CD8-positive, alpha-beta memory T cell (primary cell): ENCODE measurements around the gene PTPRJ. TPM values are rescaled to one million over a fixed set of nuclear protein-coding genes. Genes with fewer than 3 reads are reported as not detected.
A peak's percentile ranks its signal among the peaks of the same experiment; 100 is the strongest.

ENCODE experiments used
- CTCF ChIA-PET: fragments of 350-600 bp; sonication (Branson Sonifier 250); formaldehyde crosslinking; loops from one replicate; lab custom pipeline; 2021; ENCODE audit warnings: antibody characterized with exemption; lab: Charles Lee
- POLR2A ChIA-PET: fragments of 350-600 bp; sonication (Branson Sonifier 250); formaldehyde crosslinking; loops from one replicate; lab custom pipeline; 2021; ENCODE audit warnings: antibody characterized with exemption; lab: Charles Lee
- DNase-seq, 5 donors: peaks; one replicate each; pipeline versions ENCODE4 v3.0.0 to v3.0.0-alpha.2; 2020 to 2022; ENCODE audit warnings: mixed read lengths in 1 of 5
- H3K27ac ChIP-seq: one replicate; pipeline ENCODE4 v1.7.0; 2013; ENCODE audit warnings: low read depth, mild to moderate bottlenecking, low read length, moderate library complexity
- H3K27me3 ChIP-seq: 2 replicates; pipeline ENCODE4 v1.7.0; 2013; ENCODE audit warnings: low read length, mild to moderate bottlenecking; ENCODE audit not compliant: insufficient read depth, poor library complexity, severe bottlenecking
- H3K36me3 ChIP-seq: 2 replicates; pipeline ENCODE4 v1.7.0; 2013; ENCODE audit warnings: mild to moderate bottlenecking, low read length, moderate library complexity; ENCODE audit not compliant: insufficient read depth
- H3K4me1 ChIP-seq: 2 replicates; pipeline ENCODE4 v1.7.0; 2013; ENCODE audit warnings: mild to moderate bottlenecking, low read length, moderate library complexity; ENCODE audit not compliant: insufficient read depth
- H3K4me3 ChIP-seq: 2 replicates; pipeline ENCODE4 v1.7.0; 2013; ENCODE audit warnings: mild to moderate bottlenecking, low read length
- H3K9me3 ChIP-seq: 2 replicates; pipeline ENCODE4 v1.7.0; 2013; ENCODE audit warnings: mild to moderate bottlenecking, low read length
- H3K27ac Mint-ChIP-seq, 8 donors: one replicate each; pipeline ENCODE4 v1.8.0; 2020 to 2021; ENCODE audit warnings: mixed read lengths in 8 of 8, mild to moderate bottlenecking in 6 of 8, inconsistent platforms in 3 of 8, moderate library complexity in 3 of 8
- H3K27me3 Mint-ChIP-seq, 2 donors: one replicate each; pipeline ENCODE4 v1.8.0; 2020 to 2021; ENCODE audit warnings: mixed read lengths in 2 of 2, mild to moderate bottlenecking in 1 of 2, moderate library complexity in 1 of 2
- H3K36me3 Mint-ChIP-seq, 3 donors: one replicate each; pipeline ENCODE4 v1.8.0; 2020 to 2021; ENCODE audit warnings: mixed read lengths in 3 of 3, inconsistent platforms in 1 of 3, mild to moderate bottlenecking in 1 of 3
- H3K4me1 Mint-ChIP-seq, 3 donors: one replicate each; pipeline ENCODE4 v1.8.0; 2020 to 2021; ENCODE audit warnings: mixed read lengths in 3 of 3, inconsistent platforms in 1 of 3, mild to moderate bottlenecking in 1 of 3
- H3K4me3 Mint-ChIP-seq, 7 donors: one replicate each; pipeline ENCODE4 v1.8.0; 2020 to 2021; ENCODE audit warnings: mixed read lengths in 7 of 7, mild to moderate bottlenecking in 6 of 7, moderate library complexity in 4 of 7, inconsistent platforms in 2 of 7
- H3K9me3 Mint-ChIP-seq, 5 donors: one replicate each; pipeline ENCODE4 v1.8.0; 2020 to 2022; ENCODE audit warnings: mixed read lengths in 5 of 5, mild to moderate bottlenecking in 3 of 5, moderate library complexity in 2 of 5, inconsistent platforms in 1 of 5
- polyA plus RNA-seq: library from polyadenylated mRNA; unstranded; fragments of 300-500 nt; fragmentation: Illumina TruSeq; gene quantifications from one replicate; pipeline ENCODE4 v1.2.3, GENCODE V29; 2021
- total RNA-seq, 2 experiments: library from RNA; stranded (reverse); gene quantifications; one replicate each; pipeline ENCODE4 v1.2.3, GENCODE V29; 2021

Gene PTPRJ
- total and polyA plus RNA-seq, 3 experiments from 2014 or later = 16.0 to 25.6 (median 25.1) TPM

DNA sequence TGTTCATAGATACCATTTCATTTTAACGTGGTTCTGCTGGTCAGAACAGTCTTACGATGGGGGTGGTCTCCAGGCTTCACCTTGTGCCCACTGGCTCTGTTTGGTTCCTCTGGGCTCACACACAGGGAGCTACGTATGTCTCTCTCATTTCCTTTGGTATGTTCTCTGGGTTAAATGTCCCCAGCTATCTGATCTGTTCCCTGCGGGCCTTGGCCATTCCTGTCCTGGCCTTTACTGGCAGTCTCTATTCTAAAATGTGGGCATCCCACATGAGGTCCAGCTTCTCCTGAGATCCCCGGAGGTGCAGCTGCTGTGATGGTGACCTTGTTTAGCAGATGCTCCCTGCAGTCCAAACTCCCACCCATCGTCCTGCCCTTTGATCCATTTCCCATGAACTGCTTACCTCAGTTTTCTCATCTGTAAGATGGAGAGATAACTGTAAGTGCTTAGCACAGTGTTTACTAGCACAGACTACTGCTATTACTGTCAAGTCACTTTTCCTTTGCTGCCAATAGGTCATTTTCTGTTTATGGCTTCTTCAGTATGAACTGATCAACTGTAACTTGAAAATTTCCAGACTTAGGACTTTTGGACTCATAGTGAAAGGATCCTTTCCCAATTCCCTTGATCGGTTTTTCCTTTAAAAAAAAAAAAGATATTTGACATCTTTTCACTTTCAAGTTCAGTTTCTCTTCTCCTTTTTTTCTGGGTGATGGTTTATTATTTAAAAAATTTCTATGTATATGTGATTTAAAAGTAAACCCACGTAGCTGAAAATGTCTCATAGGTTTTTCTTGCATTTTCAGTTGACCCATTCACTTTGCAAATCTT lies 92.9 kb downstream of the PTPRJ start:
- H3K4me1 ChIP-seq = no peaks in the 10 kb centered on the region
- DNase-seq = no peak
- H3K36me3 Mint-ChIP-seq = peaks cover 0 to 27% (median 16%) of the 10 kb centered on the region in 3 donors
- no peak overlapping the region for H3K27ac ChIP-seq
- H3K9me3 Mint-ChIP-seq = no peaks in the 10 kb centered on the region
- no peaks in the 10 kb centered on the region for H3K27me3 ChIP-seq
- H3K4me3 ChIP-seq = no peak overlapping the region
- H3K27ac Mint-ChIP-seq = peak overlapping the region in 3 of 8 donors; percentile 5 to 34 (median 12)
- ChIA-PET POLR2A (interaction anchor here (0.7 kb wide), 1 partner anchor 13 kb away, joined by 3 read pairs; no protein-coding TSS in a partner anchor), CTCF (interaction anchor here (1.1 kb wide), 1 partner anchor 139 kb away, joined by 4 read pairs; no protein-coding TSS in a partner anchor)
- peaks cover 4% of the 10 kb centered on the region for H3K36me3 ChIP-seq
- peaks cover 27 to 42% (median 37%) of the 10 kb centered on the region in 3 donors for H3K4me1 Mint-ChIP-seq
- no peaks in the 10 kb centered on the region for H3K27me3 Mint-ChIP-seq
- no peaks in the 10 kb centered on the region for H3K9me3 ChIP-seq
- no peak overlapping the region for H3K4me3 Mint-ChIP-seq

- Histone ChIP-seq H3K27me3 (no peaks in the 10 kb centered on the region), H3K36me3 (peaks cover 4% of the 10 kb centered on the region), H3K9me3 (no peaks in the 10 kb centered on the region), H3K4me3 (no peak overlapping the region), H3K4me1 (no peaks in the 10 kb centered on the region), H3K27ac (no peak overlapping the region)
- no peaks in the 10 kb centered on the region for H3K27me3 Mint-ChIP-seq
- H3K4me3 Mint-ChIP-seq = no peak overlapping the region
- POLR2A ChIA-PET = no interaction called here
- H3K9me3 Mint-ChIP-seq = no peaks in the 10 kb centered on the region
- peaks cover 0 to 20% (median 13%) of the 10 kb centered on the region in 3 donors for H3K36me3 Mint-ChIP-seq
- CTCF ChIA-PET = no interaction called here
- no peak for DNase-seq
- peak overlapping the region in 2 of 8 donors; percentile 22 to 60 for H3K27ac Mint-ChIP-seq
- H3K4me1 Mint-ChIP-seq = peaks cover 36 to 55% (median 48%) of the 10 kb centered on the region in 3 donors
Measured at GRCh38 chr11:48074425-48075181, 94.2 kb downstream of the PTPRJ start.

GRCh38 chr11:48075637-48076036 lies 95.3 kb downstream of the PTPRJ start:
- no peaks in the 10 kb centered on the region for H3K36me3 ChIP-seq
- H3K27ac ChIP-seq = no peak overlapping the region
- Mint-ChIP-seq H3K4me1 (peaks cover 44 to 66% (median 59%) of the 10 kb centered on the region in 3 donors), H3K27me3 (no peaks in the 10 kb centered on the region), H3K36me3 (peaks cover 0 to 14% (median 11%) of the 10 kb centered on the region in 3 donors), H3K27ac (peak overlapping the region in 3 of 8 donors; percentile 32 to 72 (median 42)), H3K4me3 (no peak overlapping the region), H3K9me3 (no peaks in the 10 kb centered on the region)
- no peaks in the 10 kb centered on the region for H3K9me3 ChIP-seq
- no peaks in the 10 kb centered on the region for H3K4me1 ChIP-seq
- no peak for DNase-seq
- no peak overlapping the region for H3K4me3 ChIP-seq
- ChIA-PET CTCF (interaction anchor here (1.1 kb wide), 1 partner anchor 140 kb away, joined by 4 read pairs; no protein-coding TSS in a partner anchor), POLR2A (no interaction called here)
- no peaks in the 10 kb centered on the region for H3K27me3 ChIP-seq

- Histone ChIP-seq H3K4me1 (peaks cover 6% of the 10 kb centered on the region), H3K4me3 (no peak overlapping the region), H3K27me3 (no peaks in the 10 kb centered on the region), H3K27ac (no peak overlapping the region), H3K9me3 (no peaks in the 10 kb centered on the region), H3K36me3 (no peaks in the 10 kb centered on the region)
- Mint-ChIP-seq H3K9me3 (no peaks in the 10 kb centered on the region), H3K4me1 (peaks cover 49 to 78% (median 73%) of the 10 kb centered on the region in 3 donors), H3K36me3 (peaks cover 0 to 12% (median 10%) of the 10 kb centered on the region in 3 donors), H3K4me3 (peak overlapping the region in 1 of 7 donors; percentile 54), H3K27me3 (no peaks in the 10 kb centered on the region), H3K27ac (peak overlapping the region in 1 of 8 donors; percentile 4)
- ChIA-PET CTCF (no interaction called here), POLR2A (no interaction called here)
- DNase-seq = no peak
Measured at GRCh38 chr11:48077251-48077650, 96.9 kb downstream of the PTPRJ start.

DNA sequence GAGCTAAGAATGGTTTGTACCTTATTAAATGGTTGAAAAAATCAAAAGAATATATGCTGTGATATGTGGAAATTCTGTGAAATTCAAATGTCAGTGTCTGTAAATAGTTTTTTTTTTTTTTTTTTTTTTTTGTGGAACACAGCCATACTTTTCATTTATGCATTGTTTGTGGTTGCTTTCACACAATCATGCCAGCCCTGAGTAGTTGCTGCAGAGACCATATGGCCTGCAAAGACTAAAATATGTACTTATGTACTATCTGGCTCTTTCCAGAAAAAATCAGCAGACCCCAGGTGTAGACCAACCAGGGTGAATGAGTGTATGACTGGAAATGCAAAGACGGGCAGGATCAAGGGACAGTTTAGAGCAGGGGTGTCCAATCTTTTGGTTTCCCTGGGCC lies 98.3 kb downstream of the PTPRJ start:
- no peaks in the 10 kb centered on the region for H3K27me3 Mint-ChIP-seq
- no peak overlapping the region for H3K4me3 Mint-ChIP-seq
- H3K27ac Mint-ChIP-seq = peak overlapping the region in 1 of 8 donors; percentile 77
- no peaks in the 10 kb centered on the region for H3K36me3 ChIP-seq
- no peaks in the 10 kb centered on the region for H3K9me3 Mint-ChIP-seq
- H3K27ac ChIP-seq = no peak overlapping the region
- H3K4me1 Mint-ChIP-seq = peaks cover 51 to 77% (median 74%) of the 10 kb centered on the region in 3 donors
- POLR2A ChIA-PET = interaction anchor here (0.6 kb wide), 1 partner anchor 25 kb away, joined by 8 read pairs; no protein-coding TSS in a partner anchor
- DNase-seq = no peak
- CTCF ChIA-PET = interaction anchor here (0.9 to 1.0 kb wide), 2 partner anchors 31 to 144 kb away, joined by 3 read pairs; no protein-coding TSS in a partner anchor
- peaks cover 0 to 15% (median 13%) of the 10 kb centered on the region in 3 donors for H3K36me3 Mint-ChIP-seq
- no peak overlapping the region for H3K4me3 ChIP-seq
- peaks cover 6% of the 10 kb centered on the region for H3K4me1 ChIP-seq
- no peaks in the 10 kb centered on the region for H3K27me3 ChIP-seq
- H3K9me3 ChIP-seq = no peaks in the 10 kb centered on the region

GRCh38 chr11:48079596-48079995 lies 99.2 kb downstream of the PTPRJ start:
- H3K36me3 ChIP-seq = no peaks in the 10 kb centered on the region
- H3K27me3 ChIP-seq = no peaks in the 10 kb centered on the region
- Mint-ChIP-seq H3K27ac (peak overlapping the region in 3 of 8 donors; percentile 24 to 76 (median 31)), H3K4me3 (no peak overlapping the region), H3K4me1 (peaks cover 51 to 75% (median 73%) of the 10 kb centered on the region in 3 donors), H3K9me3 (no peaks in the 10 kb centered on the region), H3K27me3 (no peaks in the 10 kb centered on the region), H3K36me3 (peaks cover 0 to 17% (median 15%) of the 10 kb centered on the region in 3 donors)
- CTCF ChIA-PET = interaction anchor here (1.0 kb wide), 1 partner anchor 145 kb away, joined by 3 read pairs; no protein-coding TSS in a partner anchor
- peaks cover 6% of the 10 kb centered on the region for H3K4me1 ChIP-seq
- POLR2A ChIA-PET = no interaction called here
- H3K9me3 ChIP-seq = no peaks in the 10 kb centered on the region
- no peak overlapping the region for H3K27ac ChIP-seq
- DNase-seq = no peak
- H3K4me3 ChIP-seq = no peak overlapping the region

GRCh38 chr11:48080301-48080861 lies 100.0 kb downstream of the PTPRJ start:
- H3K27ac Mint-ChIP-seq = peak overlapping the region in 3 of 8 donors; percentile 17 to 38 (median 21)
- Histone ChIP-seq H3K4me1 (peaks cover 6% of the 10 kb centered on the region), H3K9me3 (no peaks in the 10 kb centered on the region), H3K27me3 (no peaks in the 10 kb centered on the region), H3K4me3 (no peak overlapping the region), H3K36me3 (no peaks in the 10 kb centered on the region), H3K27ac (no peak overlapping the region)
- ChIA-PET CTCF (no interaction called here), POLR2A (no interaction called here)
- peak overlapping the region in 1 of 7 donors; percentile 12 for H3K4me3 Mint-ChIP-seq
- no peaks in the 10 kb centered on the region for H3K9me3 Mint-ChIP-seq
- DNase-seq = no peak
- peaks cover 49 to 73% (median 72%) of the 10 kb centered on the region in 3 donors for H3K4me1 Mint-ChIP-seq
- H3K36me3 Mint-ChIP-seq = peaks cover 0 to 17% (median 15%) of the 10 kb centered on the region in 3 donors
- no peaks in the 10 kb centered on the region for H3K27me3 Mint-ChIP-seq
